ENCODE measurements around the gene TMEM132C. TPM values are rescaled to one million over a fixed set of nuclear protein-coding genes. Genes with fewer than 3 reads are reported as not detected.

The TMEM132C gene
- total and polyA plus RNA-seq, 4 donors = 0.05 to 0.08 (median 0.05) TPM; not detected in 1

GRCh38 chr12:128709660-128710059 lies 442.7 kb downstream of the TMEM132C start:
- H3K9me3 ChIP-seq (ENCODE audit: control insufficient read depth in 4 of 4, low read length in 3 of 4) = no peaks in the 10 kb centered on the region
- H3K4me1 ChIP-seq (ENCODE audit: control insufficient read depth in 4 of 4, insufficient read depth in 4 of 4, low read length in 3 of 4) = no peaks in the 10 kb centered on the region
- no peak for TF ChIP-seq FOXA1 (IDR thresholded peaks at IDR 0.05)
- no peak for TF ChIP-seq TAF1 (conservative IDR thresholded peaks at IDR 0.05)
- TF ChIP-seq REST (IDR thresholded peaks at IDR 0.05) = no peak
- no peak for TF ChIP-seq YY1 (IDR thresholded peaks at IDR 0.05)
- no peak for TF ChIP-seq RAD21 (IDR thresholded peaks at IDR 0.05)
- no peak for TF ChIP-seq EGR1 (IDR thresholded peaks at IDR 0.05; ENCODE audit: low read depth in 2 of 2)
- TF ChIP-seq ATF3 (IDR thresholded peaks at IDR 0.05) = no peak
- no peak for TF ChIP-seq CTCF (IDR thresholded peaks at IDR 0.05; ENCODE audit: low read depth, low read length, missing input control)
- no peak for TF ChIP-seq RXRA (IDR thresholded peaks at IDR 0.05)
- TF ChIP-seq GABPA (IDR thresholded peaks at IDR 0.05 in 1 of 2, conservative IDR thresholded peaks at IDR 0.05 in 1 of 2) = no peak
- TF ChIP-seq NR2F2 (IDR thresholded peaks at IDR 0.05) = no peak
- no peak for TF ChIP-seq JUND (IDR thresholded peaks at IDR 0.05)
- TF ChIP-seq HNF4A (conservative IDR thresholded peaks at IDR 0.05) = no peak
- H3K36me3 ChIP-seq (ENCODE audit: control insufficient read depth in 4 of 4, insufficient read depth in 3 of 4, low read depth in 1 of 4, low read length in 3 of 4) = no peaks in the 10 kb centered on the region
- H3K27me3 ChIP-seq (ENCODE audit: control insufficient read depth in 4 of 4, insufficient read depth in 4 of 4, low read length in 3 of 4) = no peaks in the 10 kb centered on the region
- no peak overlapping the region for H3K4me3 ChIP-seq (ENCODE audit: low read depth in 1 of 3, low read length in 3 of 3)
- no peak overlapping the region for H3K9ac ChIP-seq (ENCODE audit: low read depth in 1 of 2, low read length in 2 of 2)
- DNase-seq (ENCODE audit: low spot score) = no peak
- H3K27ac ChIP-seq (ENCODE audit: low read depth in 1 of 2, low read length in 2 of 2) = no peak overlapping the region
- WGBS = 67% methylated on average over 5 of the region's 5 CpGs

- Histone ChIP-seq H3K4me1 (ENCODE audit: control insufficient read depth in 4 of 4, insufficient read depth in 4 of 4, low read length in 3 of 4) (no peaks in the 10 kb centered on the region), H3K36me3 (ENCODE audit: control insufficient read depth in 4 of 4, insufficient read depth in 3 of 4, low read depth in 1 of 4, low read length in 3 of 4) (no peaks in the 10 kb centered on the region), H3K27me3 (ENCODE audit: control insufficient read depth in 4 of 4, insufficient read depth in 4 of 4, low read length in 3 of 4) (no peaks in the 10 kb centered on the region), H3K4me3 (ENCODE audit: low read depth in 1 of 3, low read length in 3 of 3) (no peak overlapping the region), H3K9me3 (ENCODE audit: control insufficient read depth in 4 of 4, low read length in 3 of 4) (no peaks in the 10 kb centered on the region), H3K9ac (ENCODE audit: low read depth in 1 of 2, low read length in 2 of 2) (no peak overlapping the region), H3K27ac (ENCODE audit: low read depth in 1 of 2, low read length in 2 of 2) (no peak overlapping the region)
- DNase-seq (ENCODE audit: low spot score) = no peak
- TF ChIP-seq RXRA (IDR thresholded peaks at IDR 0.05) (no peak), HNF4A (conservative IDR thresholded peaks at IDR 0.05) (no peak), EGR1 (IDR thresholded peaks at IDR 0.05; ENCODE audit: low read depth in 2 of 2) (no peak), NR2F2 (IDR thresholded peaks at IDR 0.05) (no peak), MAX (IDR thresholded peaks at IDR 0.05) (no peak)
- WGBS = 82% methylated on average over 9 of the region's 9 CpGs
Observed at GRCh38 chr12:128711486-128711885, 444.5 kb downstream of the TMEM132C start.

Data from liver (tissue), 9 donors.